ENCODE data around the gene MAFB. TPM values are rescaled to one million over a fixed set of nuclear protein-coding genes. Genes with fewer than 3 reads are reported as not detected.

Gene MAFB
- total RNA-seq, 1 experiment from 2014 or later = 0.22 TPM

GRCh38 chr20:40680161-40680959 is 8.7 kb downstream of the MAFB start:
- Histone ChIP-seq H3K27me3 (ENCODE audit: insufficient read depth, low read length) (peaks cover 78% of the 10 kb centered on the region), H3K36me3 (ENCODE audit: control insufficient read depth in 1 of 2, insufficient read depth in 2 of 2, low read length in 2 of 2) (no peaks in the 10 kb centered on the region), H3K4me2 (ENCODE audit: low read length) (no peak overlapping the region), H4K20me1 (ENCODE audit: insufficient read depth) (no peaks in the 10 kb centered on the region), H3K9me3 (ENCODE audit: control insufficient read depth in 1 of 2, insufficient read depth in 1 of 2, low read depth in 1 of 2, low read length in 2 of 2) (no peaks in the 10 kb centered on the region), H3K9me2 (ENCODE audit: insufficient read depth) (no peaks in the 10 kb centered on the region), H3K79me2 (ENCODE audit: insufficient read depth, low read length) (no peaks in the 10 kb centered on the region), H3K9ac (ENCODE audit: low read length) (no peak overlapping the region), H3K27ac (ENCODE audit: low read depth, low read length) (no peak overlapping the region), H2AFZ (ENCODE audit: low read depth, low read length, poor library complexity, severe bottlenecking) (no peak overlapping the region), H3K4me3 (replicated peaks in 1 of 2; ENCODE audit: low read depth in 1 of 2, low read length in 2 of 2) (no peak overlapping the region), H3K4me1 (ENCODE audit: control insufficient read depth in 1 of 2, insufficient read depth in 2 of 2, low read length in 2 of 2) (no peaks in the 10 kb centered on the region)
- DNase-seq (ENCODE audit: low read depth, low spot score) = no peak
- ChIA-PET RAD21 (ENCODE audit: low non-redundant PET in 1 of 2, low total read pairs in 2 of 2, uncharacterized antibody in 2 of 2, unreplicated experiment in 2 of 2) (no interaction called here), CTCF (interaction anchor here (1.1 kb wide), 1 partner anchor 9 kb away, joined by 4 read pairs; no protein-coding TSS in a partner anchor), POLR2A (no interaction called here)
- no peak for ATAC-seq
- no TSS peak for BruUV-seq (replicated peaks)
- TF ChIP-seq YY1 (IDR thresholded peaks at IDR 0.05; ENCODE audit: extremely low read depth, insufficient replicate concordance, low read depth, low read length) = no peak
- no peak for TF ChIP-seq CBX3 (IDR thresholded peaks at IDR 0.05; ENCODE audit: low read depth)
- no peak for TF ChIP-seq REST (IDR thresholded peaks at IDR 0.05; ENCODE audit: low read depth)
- TF ChIP-seq RAD21 (IDR thresholded peaks at IDR 0.05; ENCODE audit: low read depth) = no peak
- TF ChIP-seq EZH2phosphoT487 (IDR thresholded peaks at IDR 0.05; ENCODE audit: borderline replicate concordance) = no peak
- TF ChIP-seq ATF3 (IDR thresholded peaks at IDR 0.05) = no peak
- TF ChIP-seq POLR2AphosphoS5 (IDR thresholded peaks at IDR 0.05; ENCODE audit: low read depth, low read length) = no peak
- intact Hi-C loops (cut with micrococcal nuclease) = no loop called here
